Stimulated activated CD4-positive, alpha-beta T cell treated with anti-CD3 and anti-CD28 coated beads, Interleukin-1b, Interleukin-23, amount 100 ng/mL, for 4 hours (primary cell): ENCODE data around the gene OVCH2.

ENCODE experiments used
- DNase-seq, 2 donors: peaks; one replicate each; pipeline ENCODE4 v3.0.0-alpha.2; 2020; ENCODE audit warnings: low read depth in 2 of 2

OVCH2 gene

DNA sequence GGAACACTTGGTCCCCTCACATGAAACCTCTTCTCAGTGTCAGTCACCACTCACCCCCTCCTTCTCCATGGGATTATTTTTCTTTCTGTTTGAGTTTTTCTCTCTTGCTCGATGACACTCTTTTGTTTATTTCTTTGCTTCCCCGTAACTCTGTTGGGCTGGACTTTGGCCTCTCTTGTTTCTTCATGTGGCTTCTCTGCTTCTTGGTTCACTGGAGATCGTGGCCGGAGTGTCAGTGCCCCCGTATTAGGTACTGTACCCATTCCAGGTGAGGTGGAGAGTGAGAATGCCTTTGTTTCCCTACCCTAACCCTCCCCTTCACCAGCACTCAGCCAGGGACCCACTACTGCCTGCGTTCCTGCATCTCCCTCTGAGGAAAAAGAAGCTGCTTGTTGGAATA, 65.5 kb downstream of the OVCH2 start:
- DNase-seq = no peak

DNA sequence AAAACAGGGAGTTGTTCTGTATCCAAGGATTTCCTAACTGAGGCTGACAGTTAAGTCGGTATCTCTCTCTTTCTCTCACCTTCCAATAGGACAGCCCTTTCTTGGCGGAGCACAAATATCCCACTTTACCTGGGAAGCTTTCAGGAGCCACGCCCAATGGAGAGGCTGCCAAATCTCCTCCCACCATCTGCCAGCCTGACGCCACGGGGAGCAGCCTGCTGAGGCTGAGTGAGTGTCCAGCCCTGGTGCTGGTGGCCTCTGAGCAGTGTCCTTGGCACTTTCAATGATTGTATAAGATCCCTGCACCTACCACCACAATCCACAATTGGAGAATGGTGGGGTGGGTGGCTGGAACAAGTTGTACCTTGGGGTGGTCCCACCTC, 66.6 kb downstream of the OVCH2 start:
- DNase-seq = no peak
